Activated CD8-positive, alpha-beta T cell treated with anti-CD3 and anti-CD28 coated beads, Interleukin-2, amount 10 ng/mL, durations not matched to agents 7 days and 5 days (primary cell): ENCODE data around the gene RSF1. TPM values are rescaled to one million over a fixed set of nuclear protein-coding genes. Genes with fewer than 3 reads are reported as not detected.

Experiments
- ATAC-seq: fragments of 150-1000 bp; cut with Tn5 transposase; one replicate; pipeline ENCODE4 v1.10.0; 2021; ENCODE audit warnings: moderate library complexity
- CTCF ChIA-PET: fragments of 350-600 bp; sonication (Branson Sonifier 250); formaldehyde crosslinking; loops from one replicate; lab custom pipeline; 2021; ENCODE audit warnings: antibody characterized with exemption; lab: Charles Lee
- POLR2A ChIA-PET: fragments of 350-600 bp; sonication (Branson Sonifier 250); formaldehyde crosslinking; loops from one replicate; lab custom pipeline; 2021; ENCODE audit warnings: antibody characterized with exemption; lab: Charles Lee
- DNase-seq: peaks from one replicate; pipeline ENCODE4 v3.0.0-alpha.2; 2020
- H3K27ac Mint-ChIP-seq: one replicate; pipeline ENCODE4 v1.8.0; 2021; ENCODE audit warnings: mild to moderate bottlenecking, mixed read lengths
- H3K27me3 Mint-ChIP-seq: one replicate; pipeline ENCODE4 v1.8.0; 2021; ENCODE audit warnings: low read depth, mixed read lengths
- H3K36me3 Mint-ChIP-seq: one replicate; pipeline ENCODE4 v1.8.0; 2021; ENCODE audit warnings: low read depth, mixed read lengths
- H3K4me1 Mint-ChIP-seq: one replicate; pipeline ENCODE4 v1.8.0; 2021; ENCODE audit warnings: low read depth, mixed read lengths
- H3K4me3 Mint-ChIP-seq: one replicate; pipeline ENCODE4 v1.8.0; 2021; ENCODE audit warnings: mild to moderate bottlenecking, mixed read lengths
- H3K9me3 Mint-ChIP-seq: one replicate; pipeline ENCODE4 v1.8.0; 2022; ENCODE audit warnings: mixed read lengths; ENCODE audit not compliant: insufficient read depth
- total RNA-seq, 2 experiments: library from RNA; stranded (reverse); gene quantifications; one replicate each; pipeline ENCODE4 v1.2.3, GENCODE V29; 2021

The RSF1 gene
- total RNA-seq, 2 experiments from 2014 or later, result 41.1 to 49.1 TPM

GRCh38 chr11:77668760-77669159, 151.8 kb downstream of the RSF1 start:
- H3K27me3 Mint-ChIP-seq, result no peaks in the 10 kb centered on the region
- H3K27ac Mint-ChIP-seq, result no peak overlapping the region
- no peak for DNase-seq
- ChIA-PET POLR2A (no interaction called here), CTCF (no interaction called here)
- no peak for ATAC-seq
- no peaks in the 10 kb centered on the region for H3K4me1 Mint-ChIP-seq
- H3K9me3 Mint-ChIP-seq, result no peaks in the 10 kb centered on the region
- no peak overlapping the region for H3K4me3 Mint-ChIP-seq
- peaks cover 42% of the 10 kb centered on the region for H3K36me3 Mint-ChIP-seq

GRCh38 chr11:77665240-77665965, 155.1 kb downstream of the RSF1 start:
- Mint-ChIP-seq H3K4me3 (no peak overlapping the region), H3K4me1 (no peaks in the 10 kb centered on the region), H3K36me3 (peaks cover 24% of the 10 kb centered on the region), H3K27ac (no peak overlapping the region), H3K27me3 (no peaks in the 10 kb centered on the region), H3K9me3 (no peaks in the 10 kb centered on the region)
- no peak for DNase-seq
- CTCF ChIA-PET, result no interaction called here
- ATAC-seq, result no peak
- POLR2A ChIA-PET, result no interaction called here

- DNase-seq (no peak), ATAC-seq (no peak)
- no peaks in the 10 kb centered on the region for H3K9me3 Mint-ChIP-seq
- H3K27ac Mint-ChIP-seq, result no peak overlapping the region
- ChIA-PET POLR2A (no interaction called here), CTCF (interaction anchor here (1.0 kb wide), 2 partner anchors 13 to 14 kb away, joined by 3 read pairs; no protein-coding TSS in a partner anchor)
- no peak overlapping the region for H3K4me3 Mint-ChIP-seq
- no peaks in the 10 kb centered on the region for H3K4me1 Mint-ChIP-seq
- peaks cover 2% of the 10 kb centered on the region for H3K36me3 Mint-ChIP-seq
- no peaks in the 10 kb centered on the region for H3K27me3 Mint-ChIP-seq
Measured at GRCh38 chr11:77661670-77662069, 158.9 kb downstream of the RSF1 start.

GRCh38 chr11:77660947-77661346, 159.6 kb downstream of the RSF1 start:
- Mint-ChIP-seq H3K4me3 (no peak overlapping the region), H3K27me3 (no peaks in the 10 kb centered on the region), H3K36me3 (peaks cover 2% of the 10 kb centered on the region), H3K27ac (no peak overlapping the region), H3K9me3 (no peaks in the 10 kb centered on the region), H3K4me1 (no peaks in the 10 kb centered on the region)
- no peak for DNase-seq
- ChIA-PET POLR2A (no interaction called here), CTCF (interaction anchor here (0.8 to 1.0 kb wide), 4 partner anchors 11 to 65 kb away, joined by 3 to 4 read pairs (median 3); no protein-coding TSS in a partner anchor)
- no peak for ATAC-seq

GRCh38 chr11:77658213-77659013, 162.1 kb downstream of the RSF1 start:
- Mint-ChIP-seq H3K9me3 (no peaks in the 10 kb centered on the region), H3K4me1 (no peaks in the 10 kb centered on the region), H3K4me3 (no peak overlapping the region), H3K27ac (no peak overlapping the region), H3K36me3 (no peaks in the 10 kb centered on the region), H3K27me3 (peaks cover 2% of the 10 kb centered on the region)
- POLR2A ChIA-PET, result no interaction called here
- DNase-seq, result no peak
- CTCF ChIA-PET, result no interaction called here
- no peak for ATAC-seq

GRCh38 chr11:77656362-77656761, 164.2 kb downstream of the RSF1 start:
- no peak for DNase-seq
- ChIA-PET POLR2A (no interaction called here), CTCF (no interaction called here)
- H3K27ac Mint-ChIP-seq, result no peak overlapping the region
- no peak overlapping the region for H3K4me3 Mint-ChIP-seq
- no peaks in the 10 kb centered on the region for H3K9me3 Mint-ChIP-seq
- H3K4me1 Mint-ChIP-seq, result no peaks in the 10 kb centered on the region
- no peak for ATAC-seq
- H3K36me3 Mint-ChIP-seq, result no peaks in the 10 kb centered on the region
- H3K27me3 Mint-ChIP-seq, result peaks cover 2% of the 10 kb centered on the region

GRCh38 chr11:77654770-77655434, 165.6 kb downstream of the RSF1 start:
- Mint-ChIP-seq H3K9me3 (no peaks in the 10 kb centered on the region), H3K4me3 (no peak overlapping the region), H3K36me3 (no peaks in the 10 kb centered on the region), H3K4me1 (no peaks in the 10 kb centered on the region), H3K27me3 (peaks cover 2% of the 10 kb centered on the region), H3K27ac (no peak overlapping the region)
- ATAC-seq (no peak), DNase-seq (no peak)
- ChIA-PET CTCF (interaction anchor here (0.6 to 1.1 kb wide), 2 partner anchors 10 to 51 kb away, joined by 3 to 4 read pairs; no protein-coding TSS in a partner anchor), POLR2A (no interaction called here)

- Mint-ChIP-seq H3K4me3 (no peak overlapping the region), H3K36me3 (no peaks in the 10 kb centered on the region), H3K9me3 (no peaks in the 10 kb centered on the region), H3K27me3 (peaks cover 6% of the 10 kb centered on the region), H3K27ac (no peak overlapping the region), H3K4me1 (no peaks in the 10 kb centered on the region)
- ATAC-seq, result no peak
- ChIA-PET POLR2A (no interaction called here), CTCF (interaction anchor here (1.6 kb wide), 1 partner anchor 10 kb away, joined by 4 read pairs; no protein-coding TSS in a partner anchor)
- no peak for DNase-seq
Measured at GRCh38 chr11:77650123-77650522, 170.4 kb downstream of the RSF1 start.

GRCh38 chr11:77647654-77648305, 172.7 kb downstream of the RSF1 start:
- ATAC-seq (no peak), DNase-seq (no peak)
- peaks cover 5% of the 10 kb centered on the region for H3K27me3 Mint-ChIP-seq
- H3K9me3 Mint-ChIP-seq, result no peaks in the 10 kb centered on the region
- no peak overlapping the region for H3K27ac Mint-ChIP-seq
- H3K36me3 Mint-ChIP-seq, result no peaks in the 10 kb centered on the region
- CTCF ChIA-PET, result interaction anchor here (1.6 kb wide), 1 partner anchor 13 kb away, joined by 3 read pairs; no protein-coding TSS in a partner anchor
- POLR2A ChIA-PET, result no interaction called here
- H3K4me3 Mint-ChIP-seq, result no peak overlapping the region
- H3K4me1 Mint-ChIP-seq, result peaks cover 3% of the 10 kb centered on the region

- no peak overlapping the region for H3K4me3 Mint-ChIP-seq
- DNase-seq, result no peak
- ChIA-PET CTCF (interaction anchor here (1.5 kb wide), 1 partner anchor 16 kb away, joined by 3 read pairs; no protein-coding TSS in a partner anchor), POLR2A (no interaction called here)
- no peaks in the 10 kb centered on the region for H3K9me3 Mint-ChIP-seq
- no peak overlapping the region for H3K27ac Mint-ChIP-seq
- no peak for ATAC-seq
- H3K4me1 Mint-ChIP-seq, result peaks cover 8% of the 10 kb centered on the region
- H3K36me3 Mint-ChIP-seq, result peaks cover 2% of the 10 kb centered on the region
- peaks cover 5% of the 10 kb centered on the region for H3K27me3 Mint-ChIP-seq
Measured at GRCh38 chr11:77644887-77645286, 175.6 kb downstream of the RSF1 start.

GRCh38 chr11:77642228-77642627, 178.3 kb downstream of the RSF1 start:
- Mint-ChIP-seq H3K27me3 (peaks cover 5% of the 10 kb centered on the region), H3K36me3 (peaks cover 9% of the 10 kb centered on the region), H3K9me3 (peaks cover 7% of the 10 kb centered on the region), H3K4me1 (peaks cover 16% of the 10 kb centered on the region), H3K27ac (no peak overlapping the region), H3K4me3 (no peak overlapping the region)
- DNase-seq (no peak), ATAC-seq (no peak)
- ChIA-PET CTCF (no interaction called here), POLR2A (interaction anchor here (1.4 kb wide), 1 partner anchor 353 kb away, joined by 3 read pairs; the partner anchor contains the start of gene INTS4)
